NCI-H2171 (cell line): ENCODE measurements around the gene BBS9.
A peak's percentile ranks its signal among the peaks of the same experiment; 100 is the strongest.
"Not testable (repeated sequence)": the region's sequence is repeated elsewhere in the genome, so short reads cannot be mapped to it uniquely, and the experiment has no call there.

Source experiments
- DNase-seq: peaks from one replicate; lab custom pipeline; 2025; lab: John Stamatoyannopoulos, UW

Gene BBS9

DNA sequence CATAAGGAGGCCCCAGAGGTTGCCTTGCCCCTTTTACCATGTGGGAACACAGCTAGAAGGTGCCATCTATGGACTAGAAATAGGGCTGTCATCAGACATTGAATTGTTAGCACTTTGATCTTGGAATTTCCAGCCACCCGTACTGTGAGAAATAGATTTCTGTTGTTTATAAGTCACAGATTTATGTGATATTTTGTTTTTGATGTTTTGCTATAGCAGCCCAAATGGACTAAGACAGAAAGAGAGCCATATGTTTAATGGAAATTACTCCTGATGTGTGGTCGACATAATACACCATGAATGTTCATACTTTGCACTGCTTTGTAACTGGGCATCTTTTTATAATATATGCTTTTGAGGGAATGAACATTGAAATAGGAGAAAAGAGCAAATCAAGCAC, 302.2 kb downstream of the BBS9 start:
- no peak for DNase-seq

GRCh38 chr7:33432821-33433220, 303.5 kb downstream of the BBS9 start:
- no peak for DNase-seq

DNA sequence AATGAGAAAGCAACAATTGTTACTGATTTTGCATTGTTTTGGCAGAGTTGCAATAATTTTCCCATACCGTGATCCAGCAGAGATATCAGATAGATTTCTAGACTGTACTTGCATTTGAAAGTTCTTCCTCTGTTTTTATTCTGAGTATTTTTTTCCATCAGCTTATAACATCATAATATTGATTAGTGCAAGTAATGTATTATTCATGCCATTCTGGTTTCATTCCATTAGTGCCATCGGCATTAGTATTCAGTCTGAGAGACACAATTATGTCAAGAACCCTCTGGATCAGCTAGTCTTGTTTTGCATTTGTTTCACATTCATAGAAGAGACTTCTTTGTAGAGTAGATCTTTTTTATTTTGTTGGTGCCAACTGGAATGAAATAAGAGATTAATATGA, 304.0 kb downstream of the BBS9 start:
- no peak for DNase-seq

DNA sequence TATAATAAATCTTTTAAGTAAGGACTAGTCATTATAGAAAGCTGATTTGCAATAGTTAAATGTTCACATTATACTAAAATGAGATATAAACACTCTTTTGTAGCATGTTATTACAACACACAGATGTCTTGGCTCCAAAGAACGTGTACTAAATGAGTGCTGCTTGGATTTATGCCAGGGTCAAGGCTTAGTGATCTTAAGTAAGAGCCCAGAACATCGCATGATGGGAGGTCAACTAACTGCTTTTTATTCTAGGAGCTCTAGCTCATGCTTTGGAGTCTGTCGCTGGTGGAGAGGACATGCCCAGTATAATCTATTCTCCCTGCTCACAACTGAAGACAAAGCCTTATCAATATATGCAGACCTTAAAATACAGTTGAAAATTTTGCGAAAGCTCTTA, 315.1 kb downstream of the BBS9 start:
- peak; percentile 5 for DNase-seq

DNA sequence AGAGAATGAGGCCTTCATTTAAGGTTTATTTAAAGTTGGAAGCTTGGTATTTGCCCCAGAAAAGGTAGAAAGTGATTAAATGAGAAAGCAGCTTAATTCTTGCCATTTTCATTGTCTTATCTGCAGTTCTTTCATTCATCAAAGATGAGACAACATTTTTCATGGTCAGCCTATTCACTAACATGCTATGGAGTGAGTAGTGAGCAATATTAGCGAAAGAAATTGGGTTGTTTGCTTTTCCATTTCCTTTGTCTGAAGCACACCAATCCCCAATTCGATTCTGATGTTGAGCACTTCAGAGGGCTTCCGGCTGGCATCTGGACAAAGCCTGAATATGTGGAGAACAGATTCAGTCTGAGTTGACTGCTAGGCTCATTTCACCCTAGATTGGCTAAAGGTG, 317.2 kb downstream of the BBS9 start:
- DNase-seq = no peak

GRCh38 chr7:33448035-33448434, 318.7 kb downstream of the BBS9 start:
- no peak for DNase-seq

DNA sequence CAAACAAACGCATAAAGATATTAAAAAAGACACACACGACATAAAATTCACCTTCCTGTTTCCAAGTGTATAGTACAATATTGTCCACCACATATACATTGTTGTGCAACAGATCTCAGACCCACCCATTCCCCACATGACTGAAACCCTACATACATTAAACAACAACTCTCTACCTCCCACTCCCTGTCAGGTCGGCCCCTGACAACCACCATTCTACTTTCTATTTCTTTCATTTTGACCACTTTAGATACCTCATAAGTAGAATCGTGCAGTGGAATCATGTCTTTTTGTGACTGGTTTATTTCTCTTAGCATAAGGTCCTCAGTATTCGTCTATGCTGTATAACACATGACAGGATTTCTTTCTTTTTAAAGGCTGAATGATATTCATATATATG, 320.5 kb downstream of the BBS9 start:
- no peak for DNase-seq

GRCh38 chr7:33452805-33453502, 323.6 kb downstream of the BBS9 start:
- DNase-seq = no peak

DNA sequence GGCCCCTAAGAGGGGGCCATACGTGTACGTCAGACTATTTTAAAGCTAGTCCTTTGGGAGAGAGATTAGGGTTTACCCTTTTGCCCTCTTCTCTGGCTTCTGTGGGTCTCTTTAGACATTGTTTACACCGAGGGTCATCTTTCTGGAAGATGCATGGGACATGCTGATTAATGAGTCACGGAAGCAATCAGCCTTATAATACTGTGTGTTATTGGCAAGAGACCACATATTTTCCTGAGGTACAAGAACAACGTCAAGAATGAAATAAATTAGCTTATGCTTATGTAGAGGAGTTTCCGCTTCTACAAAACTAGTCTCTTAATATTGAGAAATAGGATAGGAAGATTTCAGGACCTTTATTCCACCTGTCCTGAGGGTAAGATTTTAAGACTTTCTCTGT, 327.7 kb downstream of the BBS9 start:
- DNase-seq = no peak

- DNase-seq = no peak
Observed at GRCh38 chr7:33458581-33458980, 329.2 kb downstream of the BBS9 start.

DNA sequence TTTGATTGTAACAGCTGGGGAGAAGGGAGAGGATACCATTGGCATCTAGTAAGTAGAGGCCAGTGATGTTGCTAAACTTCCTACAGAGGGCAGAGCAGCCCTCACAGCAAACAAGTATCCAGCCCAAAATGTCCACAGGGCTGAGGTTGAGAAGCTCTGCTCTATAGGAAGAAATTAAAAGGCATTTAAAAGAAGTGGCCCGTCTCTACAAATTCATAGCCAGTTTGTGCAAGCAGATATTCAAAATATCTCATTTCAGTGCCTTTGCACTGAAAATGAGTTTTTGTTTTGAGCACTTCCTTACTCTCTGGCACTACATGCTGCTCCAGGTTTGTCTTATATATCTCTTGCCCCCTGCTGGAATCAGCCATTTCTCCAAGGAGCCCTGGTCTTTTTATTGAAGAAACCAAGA, 330.0 kb downstream of the BBS9 start:
- no peak for DNase-seq

DNA sequence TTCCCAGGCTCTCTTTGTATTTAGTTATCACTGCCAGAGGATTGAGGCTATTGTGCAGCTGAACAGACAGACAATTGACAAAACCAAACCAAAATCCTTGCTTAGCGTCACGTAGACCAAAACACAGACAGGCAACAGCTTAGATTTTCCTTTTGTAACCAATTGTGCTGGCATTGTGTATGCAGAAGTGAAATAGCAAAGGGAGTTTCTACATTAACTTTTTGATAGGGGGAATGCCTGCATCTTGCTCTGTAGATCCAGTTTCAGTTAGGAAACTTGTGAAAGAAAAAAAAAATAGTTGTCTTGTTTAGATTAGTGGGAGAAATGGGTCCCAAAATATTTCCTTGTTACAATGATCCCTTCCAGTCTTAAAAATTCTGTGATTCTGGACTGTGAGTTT, 333.8 kb downstream of the BBS9 start:
- no peak for DNase-seq

- DNase-seq = no peak
Observed at GRCh38 chr7:33466203-33466602, 336.8 kb downstream of the BBS9 start.

DNA sequence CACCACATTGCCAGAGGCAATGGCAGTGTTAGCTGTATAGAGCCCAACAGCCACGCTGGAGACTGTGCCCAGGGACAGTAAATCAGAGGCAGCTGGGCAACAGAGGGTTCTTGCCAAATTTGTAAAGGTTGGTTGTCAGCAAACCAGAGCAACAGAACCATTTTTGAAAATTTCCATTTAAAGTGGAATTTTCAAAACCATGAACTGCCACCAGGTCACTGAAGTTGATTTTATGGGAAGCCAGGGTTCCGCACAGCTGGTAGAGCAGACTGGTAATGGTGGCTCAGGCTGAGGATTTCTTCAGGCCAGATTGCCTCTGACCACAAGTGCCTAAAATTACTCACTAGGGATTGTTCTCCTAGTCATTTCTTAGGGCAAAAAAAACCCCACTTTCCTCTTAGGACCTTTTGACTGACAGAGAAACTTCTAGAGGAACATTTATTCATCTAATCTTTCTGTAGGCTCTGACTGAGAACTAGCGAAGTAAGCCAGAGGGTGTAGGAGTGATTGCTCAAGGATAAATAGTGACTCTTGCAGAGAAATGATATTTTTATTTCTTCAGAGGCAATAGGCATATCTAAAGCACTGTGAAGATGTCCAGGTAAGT, 342.4 kb downstream of the BBS9 start:
- no peak for DNase-seq

- no peak for DNase-seq
Observed at GRCh38 chr7:33472348-33473025, 343.1 kb downstream of the BBS9 start.

DNA sequence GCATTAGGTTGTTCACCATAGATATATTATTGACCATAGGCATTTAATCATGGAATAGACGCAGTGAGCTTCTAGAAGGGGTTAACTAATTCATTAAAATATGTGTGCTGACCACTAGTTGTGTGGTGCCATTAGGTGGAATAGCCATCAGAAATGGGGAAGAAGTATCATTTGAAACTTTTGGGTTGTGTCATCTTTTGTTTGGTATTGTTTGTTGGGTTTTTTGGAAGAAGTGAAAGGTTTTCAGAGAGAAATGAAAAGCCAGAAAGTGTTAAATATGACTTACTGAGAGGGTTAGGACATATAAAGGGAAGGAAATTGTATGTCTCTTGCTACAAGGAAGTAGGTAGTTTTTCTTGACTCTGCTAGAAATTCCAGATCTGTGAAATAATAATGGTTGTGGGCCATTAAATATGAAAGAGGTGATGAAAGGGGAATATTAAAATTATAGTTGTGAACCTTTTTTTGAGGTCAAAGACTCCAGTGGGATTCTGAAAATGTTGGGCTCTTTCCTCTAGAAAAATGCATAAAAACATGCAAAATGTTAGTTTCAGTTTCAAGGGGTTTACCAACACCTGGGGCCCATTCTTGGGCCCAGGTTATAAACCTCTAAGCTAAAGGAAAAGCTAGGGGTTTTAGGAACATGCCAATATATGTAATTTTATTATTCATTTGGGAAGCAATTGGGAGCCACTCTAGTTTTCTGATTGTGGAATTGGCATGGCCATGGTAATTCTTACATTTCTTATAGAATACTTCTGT, 348.5 kb downstream of the BBS9 start:
- DNase-seq = no peak

GRCh38 chr7:33484476-33484875, 355.1 kb downstream of the BBS9 start:
- DNase-seq = not testable (repeated sequence)

DNA sequence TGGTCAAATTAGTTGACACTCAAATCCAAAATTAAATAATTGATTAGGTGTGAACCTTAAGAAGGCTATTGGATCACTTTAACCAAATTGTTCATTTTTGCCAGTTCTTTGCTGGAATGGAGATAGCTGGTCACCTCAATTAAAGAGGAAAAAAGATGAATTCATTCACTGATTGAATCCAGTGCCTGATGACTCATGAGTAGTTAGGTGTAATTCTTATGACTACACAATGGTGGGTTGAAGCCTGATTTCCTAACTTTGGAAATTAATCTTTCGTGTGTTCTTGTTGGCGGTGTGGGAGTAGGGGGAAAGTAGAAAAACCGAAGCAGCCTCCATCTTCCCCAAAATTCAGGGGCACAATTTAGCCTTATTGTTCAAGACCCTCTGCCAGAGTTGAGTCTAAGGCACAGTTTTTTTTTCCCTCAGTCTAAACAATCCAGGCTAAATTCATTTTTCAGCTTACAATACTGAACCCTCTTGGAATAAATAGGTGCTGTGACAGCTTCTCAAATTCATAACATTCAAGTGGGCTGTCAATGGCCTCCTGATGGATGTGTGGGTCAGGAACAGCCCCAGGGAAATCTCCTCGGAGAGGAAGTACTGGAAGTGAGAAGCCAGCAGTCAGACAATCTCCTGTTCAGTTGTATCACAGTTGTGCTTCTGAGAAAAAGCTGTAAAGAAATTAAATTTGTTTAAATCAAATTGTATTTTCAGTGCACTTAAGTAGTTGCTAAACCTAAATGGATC, 356.6 kb downstream of the BBS9 start:
- no peak for DNase-seq

GRCh38 chr7:33486633-33487032, 357.3 kb downstream of the BBS9 start:
- peak; percentile 25 for DNase-seq

DNA sequence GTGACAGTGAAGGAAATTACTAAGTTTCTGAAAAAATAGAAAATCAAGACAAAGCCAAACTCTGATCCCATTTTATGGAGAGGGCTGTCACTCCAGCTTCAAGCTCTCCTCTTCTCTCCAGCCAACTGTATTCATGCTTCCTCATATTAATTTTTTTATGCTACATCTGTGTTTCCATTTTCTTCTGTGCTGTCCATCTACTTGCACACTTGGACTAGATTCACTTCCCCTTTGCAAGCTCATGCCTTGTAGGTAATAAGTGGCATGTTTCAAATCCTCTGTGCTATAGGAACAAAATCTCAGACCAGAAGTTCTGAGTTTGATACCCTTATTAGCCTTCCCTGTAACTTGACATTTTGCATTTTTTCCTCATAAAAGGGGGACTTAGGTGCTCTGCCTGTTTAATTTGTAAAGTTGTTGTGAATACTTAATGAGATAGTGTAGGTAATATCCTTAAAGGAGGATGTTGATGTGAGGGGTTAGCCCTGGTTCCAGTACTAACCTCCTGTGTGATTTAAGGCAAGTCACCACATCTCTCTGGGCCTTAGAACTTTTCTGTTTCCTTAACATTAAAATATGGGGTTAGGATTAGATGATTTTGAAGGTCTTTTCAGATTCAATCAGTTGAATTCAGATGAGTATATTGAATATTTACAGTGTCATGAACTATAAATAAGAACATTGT, 358.8 kb downstream of the BBS9 start:
- DNase-seq = no peak

GRCh38 chr7:33494474-33494873, 365.1 kb downstream of the BBS9 start:
- DNase-seq = no peak
